HG03108 (cell line): ENCODE data around the gene DCLK1.

ENCODE experiments used
- ATAC-seq: cut with Tn5 transposase; IDR thresholded peaks from one replicate; pipeline ENCODE4 v1.9.1; 2021; ENCODE audit warnings: moderate library complexity; ENCODE audit not compliant: unreplicated experiment

The DCLK1 gene

DNA sequence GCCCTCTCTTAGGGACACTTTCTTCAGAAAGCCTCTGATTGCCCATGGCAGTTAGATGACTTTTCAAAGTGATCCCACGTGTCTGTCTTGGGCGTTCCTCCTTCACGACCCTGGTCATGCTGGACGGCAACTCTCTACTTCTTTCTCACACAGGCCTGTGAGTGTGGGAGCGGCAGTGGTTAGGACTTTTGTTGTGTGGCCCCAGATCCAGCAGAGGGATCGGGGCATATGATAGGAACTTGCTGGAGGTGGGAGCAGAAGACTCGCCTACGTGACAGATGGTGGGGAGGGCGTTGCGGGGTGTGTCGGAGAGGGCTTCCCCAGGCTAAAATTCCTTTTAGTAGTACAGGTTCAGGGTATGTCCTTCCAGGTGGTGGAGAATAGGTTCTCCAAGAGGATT, 365.2 kb downstream of the DCLK1 start:
- no peak for ATAC-seq

GRCh38 chr13:35765366-35765765, 365.8 kb downstream of the DCLK1 start:
- no peak for ATAC-seq

DNA sequence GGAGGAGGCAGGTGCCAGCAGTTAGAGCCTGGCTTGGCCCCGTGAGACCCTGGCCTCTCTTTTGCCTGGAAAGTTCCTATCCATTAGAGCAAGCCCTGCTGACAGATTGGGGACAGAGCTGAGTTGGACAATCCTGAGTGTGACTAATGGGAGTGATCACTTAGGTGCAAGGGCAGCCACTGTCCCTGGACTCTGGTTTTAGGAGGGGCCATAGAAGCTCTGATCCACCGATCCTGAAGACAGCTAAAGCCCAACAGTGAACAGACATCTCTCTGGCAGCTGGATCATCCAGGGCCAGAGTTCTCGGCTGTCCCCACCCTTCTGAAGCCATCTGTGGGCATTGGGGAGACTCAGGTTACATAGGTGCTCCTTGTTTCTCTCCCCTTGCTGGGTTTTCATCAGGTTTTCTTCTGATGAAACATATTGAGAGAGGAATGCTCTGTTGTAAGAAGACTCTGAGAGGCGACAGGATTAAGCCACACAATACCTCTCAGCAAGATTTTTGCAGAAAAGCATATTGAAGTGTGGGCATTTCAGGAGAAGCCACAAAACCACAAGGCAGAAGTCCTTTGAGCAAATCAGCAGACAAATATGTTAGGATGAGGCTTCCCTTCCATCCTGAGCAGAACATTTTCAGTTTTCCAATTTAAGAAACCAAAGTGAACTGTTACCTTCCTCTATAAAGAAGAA, 366.7 kb downstream of the DCLK1 start:
- no peak for ATAC-seq

DNA sequence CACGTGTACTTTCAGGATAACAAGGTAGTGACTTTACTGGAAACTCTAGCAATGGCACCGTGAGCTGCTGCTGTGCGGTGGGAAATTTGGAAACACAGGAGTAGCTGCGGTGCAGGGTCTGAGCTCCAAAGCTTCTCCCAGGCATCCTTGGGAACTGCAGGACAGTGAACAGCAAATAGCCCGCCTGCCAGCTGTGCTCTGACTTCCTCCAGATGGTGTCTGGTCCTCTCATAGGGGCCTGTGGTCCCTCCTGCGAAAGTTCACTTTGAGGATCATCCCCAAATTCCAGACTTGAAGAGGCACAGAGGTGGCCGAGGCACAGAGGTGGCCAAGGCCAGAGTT, 367.4 kb downstream of the DCLK1 start:
- ATAC-seq, result no peak

DNA sequence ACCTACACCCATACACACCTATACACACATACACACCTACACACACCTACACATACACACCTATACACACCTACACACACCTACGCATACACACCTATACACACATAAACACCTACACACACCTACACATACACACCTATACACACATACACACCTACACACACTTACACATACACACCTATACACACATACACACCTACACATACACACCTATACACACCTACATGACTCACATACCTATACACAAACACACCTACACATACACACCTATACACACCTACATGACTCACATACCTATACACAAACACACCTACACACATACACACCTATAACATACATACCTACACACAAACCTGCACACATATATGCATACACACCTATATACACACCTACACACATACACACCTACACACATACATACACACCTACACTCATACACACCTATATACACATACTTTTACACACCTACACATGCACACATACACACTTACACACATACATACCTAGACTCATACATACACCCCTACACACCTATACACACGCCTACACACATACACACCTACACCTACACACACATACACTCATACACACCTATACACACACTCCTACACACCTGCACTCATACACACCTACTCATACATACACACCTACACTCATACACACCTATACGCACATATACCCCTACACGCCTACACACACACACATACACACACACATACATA, 368.0 kb downstream of the DCLK1 start:
- no peak for ATAC-seq

DNA sequence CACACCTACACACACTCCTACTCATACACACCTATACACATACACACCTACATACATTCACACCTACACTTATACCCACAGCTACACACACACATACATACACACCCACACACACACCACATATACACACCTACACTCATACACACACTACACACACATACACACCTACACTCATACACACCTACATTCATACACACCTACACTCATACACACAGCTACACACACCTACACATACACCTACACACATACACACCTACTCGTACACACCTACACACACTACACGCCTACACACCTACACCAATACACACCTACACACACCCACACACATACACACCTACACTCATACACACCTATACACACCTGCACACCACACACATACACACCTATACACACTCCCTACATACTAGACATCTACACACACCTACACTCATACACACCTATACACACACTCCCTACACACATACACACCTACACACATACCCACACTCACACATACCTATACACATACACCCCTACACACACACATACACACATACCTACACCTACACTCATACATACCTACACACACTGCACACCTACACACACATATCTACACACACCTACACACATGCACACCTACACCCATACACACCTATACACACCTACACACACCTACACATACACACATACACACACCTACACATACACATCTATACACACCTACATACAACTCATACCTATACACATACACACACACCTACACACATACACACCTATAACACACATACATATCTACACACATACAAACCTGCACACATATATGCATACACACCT, 369.5 kb downstream of the DCLK1 start:
- ATAC-seq, result no peak

DNA sequence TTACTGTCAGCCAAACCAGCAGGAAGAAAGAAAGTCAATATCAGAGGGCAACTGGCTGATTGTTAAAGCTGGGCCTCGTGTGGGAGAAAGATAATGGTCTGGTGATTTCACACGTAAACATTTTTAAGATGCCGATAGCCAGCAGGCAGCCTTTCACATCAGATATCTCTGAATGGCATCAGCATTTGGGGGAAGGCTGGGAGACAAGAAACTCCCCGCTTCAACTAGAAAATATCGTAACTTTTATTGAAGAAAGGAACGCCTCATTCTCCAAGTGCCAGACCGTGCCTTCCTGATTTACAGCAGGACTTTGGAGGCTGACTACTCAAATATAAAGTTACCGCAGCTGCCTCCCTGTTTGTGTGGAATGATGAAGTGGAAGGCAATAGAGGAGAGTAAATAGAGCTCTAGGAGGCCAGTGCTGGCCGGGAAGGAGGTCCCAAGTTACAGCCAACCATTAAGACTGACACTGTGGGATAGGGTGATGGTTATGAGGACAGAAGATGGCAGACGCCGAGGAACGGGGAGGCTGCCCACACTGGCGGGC, 370.4 kb downstream of the DCLK1 start:
- ATAC-seq, result no peak

DNA sequence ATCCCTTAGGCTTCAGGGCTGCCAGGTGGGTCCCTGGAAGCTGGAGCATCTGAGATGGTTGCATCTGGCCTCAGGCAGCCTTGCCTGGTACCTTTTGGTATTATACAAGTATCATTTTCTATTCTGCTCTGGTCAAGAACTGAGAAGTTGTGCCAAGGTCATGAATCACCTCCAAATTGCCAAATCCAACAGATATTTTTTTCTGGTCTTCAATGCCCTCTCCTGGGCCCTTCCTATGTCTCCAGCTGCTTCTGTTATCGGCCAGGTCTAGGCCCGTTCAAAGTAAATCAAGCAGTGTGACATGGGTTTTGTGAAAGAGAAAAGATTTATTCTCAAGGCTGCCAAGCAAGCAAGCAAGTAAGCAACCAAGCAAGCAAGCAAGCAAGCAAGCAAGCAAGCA, 383.6 kb downstream of the DCLK1 start:
- ATAC-seq, result no peak

- no peak for ATAC-seq
Measured at GRCh38 chr13:35744566-35745178, 386.5 kb downstream of the DCLK1 start.

GRCh38 chr13:35744144-35744543, 387.0 kb downstream of the DCLK1 start:
- no peak for ATAC-seq

GRCh38 chr13:35743165-35743564, 388.0 kb downstream of the DCLK1 start:
- no peak for ATAC-seq

DNA sequence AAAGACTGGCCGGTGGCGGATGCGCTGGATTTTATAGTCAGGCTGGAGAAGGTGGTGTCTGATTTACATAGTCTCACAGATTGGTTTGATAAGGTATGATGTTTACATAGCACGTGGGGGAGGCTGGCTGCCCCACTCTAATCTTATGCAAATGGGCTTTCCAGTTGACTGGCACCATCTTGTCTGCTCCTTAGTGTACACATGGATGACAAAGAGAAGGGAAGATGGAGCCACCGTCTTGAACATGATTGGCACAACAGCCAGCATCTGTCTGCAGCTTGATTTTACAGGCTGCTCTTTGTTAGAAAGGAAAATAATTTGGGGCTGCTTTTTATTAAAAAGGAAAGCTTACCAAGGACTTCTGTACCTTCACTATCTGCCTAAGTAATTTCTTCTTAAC, 389.5 kb downstream of the DCLK1 start:
- no peak for ATAC-seq

DNA sequence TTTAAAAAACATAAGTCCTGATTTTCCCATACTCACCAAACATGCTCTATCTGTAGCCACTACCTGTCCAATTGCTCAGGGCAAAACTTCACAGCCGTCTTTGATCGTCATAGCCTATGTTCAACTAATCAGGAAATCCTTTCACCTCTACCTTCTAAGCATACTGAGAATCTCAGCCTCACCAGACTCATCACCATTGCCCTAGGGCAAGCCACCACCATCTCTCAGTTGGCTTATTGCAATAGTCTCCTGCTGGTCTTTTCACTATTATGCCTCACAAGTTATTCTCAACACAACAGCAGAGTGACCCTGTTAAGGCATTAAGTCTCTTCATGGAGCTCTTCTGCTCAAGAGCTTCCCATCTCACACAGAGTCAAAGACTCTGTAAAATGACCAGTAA, 394.3 kb downstream of the DCLK1 start:
- ATAC-seq, result no peak

GRCh38 chr13:35733827-35734226, 397.4 kb downstream of the DCLK1 start:
- ATAC-seq, result no peak

DNA sequence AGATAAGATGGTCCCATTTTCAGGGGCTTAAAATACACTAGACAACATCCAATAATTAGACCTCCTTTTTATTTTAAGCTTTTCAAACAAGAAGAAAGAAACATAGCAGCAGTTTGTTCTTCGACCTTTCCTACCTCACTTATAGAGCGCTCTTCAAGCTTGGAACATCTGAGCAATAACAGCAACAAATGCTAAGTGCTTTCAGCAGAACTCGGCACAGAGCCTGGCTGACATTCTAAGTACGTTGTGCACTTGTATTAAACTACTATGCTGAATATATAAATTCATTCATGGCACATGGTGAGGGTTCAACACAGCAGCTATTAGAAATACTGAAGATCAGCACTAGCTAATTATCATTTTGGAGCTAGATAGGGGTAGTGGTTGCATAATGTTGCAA, 398.6 kb downstream of the DCLK1 start:
- ATAC-seq, result no peak

DNA sequence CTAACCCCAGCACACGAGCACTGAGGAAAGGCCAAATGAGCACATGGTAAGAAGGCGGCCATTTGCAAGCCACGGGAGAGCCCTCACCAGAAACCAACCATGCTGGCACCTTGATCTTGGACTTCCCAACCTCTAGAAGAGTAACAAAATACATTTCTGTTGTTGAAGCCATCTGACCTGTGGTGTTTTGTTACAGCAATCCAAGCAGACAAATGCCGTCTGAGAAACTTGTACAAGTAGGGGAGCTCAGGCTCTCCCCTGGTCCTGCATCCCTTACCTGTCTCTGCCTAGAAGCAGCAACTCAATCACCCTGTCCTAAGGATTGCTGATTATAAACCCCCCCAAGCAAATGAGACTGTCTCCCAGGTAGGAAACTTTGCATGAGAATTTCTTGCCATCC, 399.7 kb downstream of the DCLK1 start:
- no peak for ATAC-seq

DNA sequence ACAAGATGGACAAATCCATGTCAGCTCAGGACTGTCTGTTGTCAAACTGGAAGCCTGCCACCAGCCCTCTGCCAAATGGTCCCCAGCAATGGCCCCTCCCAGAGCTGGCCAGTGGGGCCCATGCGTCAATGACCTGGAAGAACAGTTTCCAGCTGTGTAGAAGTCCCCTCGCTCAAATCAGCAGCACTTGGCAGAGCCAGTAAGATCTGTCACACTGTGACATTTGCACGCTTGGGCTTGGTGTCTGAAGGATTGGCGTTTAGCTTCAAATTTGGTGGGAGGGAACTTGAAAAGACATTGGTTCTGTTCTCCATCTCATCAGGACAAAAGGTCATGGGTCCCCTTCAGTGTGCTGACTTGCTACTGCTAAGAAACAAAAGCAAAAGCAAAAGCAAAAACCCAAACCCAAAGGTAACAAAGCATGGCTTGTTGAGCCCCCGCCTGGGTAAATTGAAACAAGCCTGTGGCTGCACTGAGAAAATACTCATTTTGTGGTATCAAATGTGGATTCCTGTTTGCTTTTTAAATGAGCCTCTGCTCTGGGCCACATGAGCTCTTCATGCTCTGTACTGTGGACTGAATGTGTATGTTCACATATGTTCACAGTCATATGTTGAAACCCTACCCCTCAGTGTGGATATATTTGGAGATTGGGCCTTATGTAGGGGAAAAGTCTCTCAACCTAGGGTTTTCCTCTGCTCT, 401.1 kb downstream of the DCLK1 start:
- ATAC-seq, result peak; percentile 61

- ATAC-seq, result no peak
Measured at GRCh38 chr13:35727881-35728280, 403.3 kb downstream of the DCLK1 start.

DNA sequence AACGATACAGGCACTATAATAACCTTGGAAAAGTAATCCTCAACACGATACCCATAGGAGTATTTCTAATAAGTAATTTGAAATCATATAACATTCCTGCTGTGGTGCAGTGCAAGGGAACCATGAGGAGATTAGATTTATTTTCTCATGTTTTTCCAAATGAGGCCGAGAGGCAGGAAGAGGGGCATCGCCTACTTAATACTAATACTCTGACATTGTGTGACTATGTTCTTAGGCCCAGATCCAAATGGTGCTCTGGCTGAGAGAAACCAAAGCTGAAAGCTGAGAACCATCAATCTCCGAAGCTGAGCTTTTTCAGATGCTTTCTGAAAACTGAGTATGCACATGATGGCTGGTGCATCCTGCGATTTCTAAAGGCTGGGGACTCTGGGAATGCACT, 406.7 kb downstream of the DCLK1 start:
- ATAC-seq, result no peak

- no peak for ATAC-seq
Measured at GRCh38 chr13:35723821-35724220, 407.4 kb downstream of the DCLK1 start.

GRCh38 chr13:35723053-35723461, 408.1 kb downstream of the DCLK1 start:
- ATAC-seq, result no peak
